COLO829 (cell line): ENCODE measurements around the gene CLEC20A.
"Not testable (repeated sequence)": the region's sequence is repeated elsewhere in the genome, so short reads cannot be mapped to it uniquely, and the experiment has no call there.

ENCODE experiments used
- DNase-seq: peaks from one replicate; pipeline ENCODE4 v3.0.0; 2012; ENCODE audit warnings: low spot score

The CLEC20A gene

GRCh38 chr1:178529364-178530036 lies 32.7 kb upstream of the CLEC20A start:
- no peak for DNase-seq

DNA sequence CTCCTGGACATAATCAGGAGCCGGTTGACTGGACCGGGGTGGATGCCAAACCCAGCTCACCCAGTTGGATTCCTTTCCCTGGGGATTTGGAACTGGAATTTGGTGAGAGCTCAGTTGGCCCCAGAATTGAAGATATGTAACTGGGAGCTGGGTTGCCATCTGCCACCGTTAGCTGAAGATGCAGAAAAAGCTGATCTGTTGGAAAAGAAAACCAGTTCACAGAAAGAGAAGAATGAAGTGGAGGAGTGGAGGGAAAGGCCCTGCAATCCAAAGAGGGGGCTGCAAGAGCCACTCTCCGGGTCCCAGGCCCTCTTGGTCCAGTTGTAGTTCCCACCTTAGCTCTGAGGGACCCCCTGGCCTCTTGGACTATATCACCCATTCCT lies 32.2 kb upstream of the CLEC20A start:
- no peak for DNase-seq

- DNase-seq: no peak
Observed at GRCh38 chr1:178528228-178528952, 31.6 kb upstream of the CLEC20A start.

DNA sequence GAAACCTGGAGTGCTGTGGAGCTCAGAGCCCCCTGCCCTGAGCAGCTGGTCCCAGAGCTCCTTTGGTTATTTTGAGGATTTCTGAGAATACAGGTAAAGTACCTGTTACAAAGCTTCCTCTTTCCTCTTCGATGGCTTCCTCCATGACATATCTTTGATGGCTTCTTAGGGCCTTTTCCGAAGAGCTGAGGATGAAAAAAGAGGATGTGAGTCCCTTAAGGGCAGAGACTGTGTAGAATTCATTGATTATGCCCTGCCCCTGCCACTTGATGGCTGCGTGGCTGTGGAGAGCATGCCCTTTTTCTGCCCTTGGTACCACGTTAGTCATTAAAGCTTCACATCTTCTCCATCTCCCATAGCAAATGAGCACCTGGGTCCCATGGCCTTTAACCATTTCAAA lies 30.4 kb upstream of the CLEC20A start:
- no peak for DNase-seq

DNA sequence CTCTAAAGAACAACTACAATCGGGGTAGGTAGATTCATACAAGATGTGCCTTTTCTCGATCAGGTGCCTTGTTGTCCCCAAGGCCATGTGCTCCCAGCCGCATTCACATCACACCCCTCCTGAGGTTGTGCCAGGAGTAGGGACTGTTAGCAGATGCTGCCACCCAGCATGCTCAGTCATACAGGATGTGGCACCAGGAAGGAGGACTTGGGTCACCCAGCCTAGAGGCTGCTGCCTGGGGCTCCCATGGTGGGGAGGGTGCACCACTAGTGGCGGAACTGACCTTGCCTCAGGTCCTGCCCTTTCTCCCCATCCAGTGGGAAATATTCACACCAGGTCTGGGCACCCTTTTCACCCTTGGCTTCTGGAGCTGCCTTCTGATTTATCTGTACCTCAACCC lies 24.5 kb upstream of the CLEC20A start:
- DNase-seq: no peak

GRCh38 chr1:178520803-178521202 lies 24.0 kb upstream of the CLEC20A start:
- DNase-seq: no peak

DNA sequence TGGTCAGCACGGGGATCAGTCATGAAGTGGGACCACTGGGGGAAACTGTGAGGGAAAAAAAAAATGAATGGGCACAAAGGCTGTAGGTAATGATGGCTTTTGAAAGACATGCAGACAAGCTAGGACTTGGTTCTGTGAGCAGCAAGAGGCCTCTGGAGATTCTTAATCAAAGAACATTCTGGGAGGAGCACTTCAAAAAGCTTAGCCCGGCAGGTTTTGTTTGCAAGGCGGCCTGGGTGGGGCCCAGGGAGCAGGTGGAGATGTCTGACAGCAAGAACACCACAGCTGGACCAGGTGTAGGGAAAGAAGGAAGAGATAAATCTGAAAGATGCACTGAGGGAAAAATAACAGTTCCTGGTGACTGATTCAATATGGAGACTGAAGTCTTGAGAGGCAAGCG lies 22.1 kb upstream of the CLEC20A start:
- DNase-seq: no peak

DNA sequence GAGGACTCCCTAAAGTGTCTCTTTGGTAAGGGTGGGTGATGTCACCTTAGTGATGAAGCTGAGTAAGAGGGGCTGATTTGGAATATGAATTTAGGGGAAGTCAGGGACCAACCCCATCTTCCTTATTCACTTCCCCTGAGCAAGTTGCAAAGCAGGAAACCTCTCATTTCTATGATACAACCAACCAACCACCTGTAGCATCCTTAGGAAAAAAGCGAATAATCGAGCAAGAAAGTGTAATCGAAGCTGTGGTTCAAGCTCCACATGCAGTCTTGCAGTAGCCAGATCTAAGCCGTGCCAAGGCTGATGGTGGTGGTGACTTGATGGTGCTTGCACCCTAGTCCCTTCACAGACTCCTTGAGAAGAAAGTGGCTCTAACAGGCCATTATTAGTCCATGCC lies 19.3 kb upstream of the CLEC20A start:
- no peak for DNase-seq

DNA sequence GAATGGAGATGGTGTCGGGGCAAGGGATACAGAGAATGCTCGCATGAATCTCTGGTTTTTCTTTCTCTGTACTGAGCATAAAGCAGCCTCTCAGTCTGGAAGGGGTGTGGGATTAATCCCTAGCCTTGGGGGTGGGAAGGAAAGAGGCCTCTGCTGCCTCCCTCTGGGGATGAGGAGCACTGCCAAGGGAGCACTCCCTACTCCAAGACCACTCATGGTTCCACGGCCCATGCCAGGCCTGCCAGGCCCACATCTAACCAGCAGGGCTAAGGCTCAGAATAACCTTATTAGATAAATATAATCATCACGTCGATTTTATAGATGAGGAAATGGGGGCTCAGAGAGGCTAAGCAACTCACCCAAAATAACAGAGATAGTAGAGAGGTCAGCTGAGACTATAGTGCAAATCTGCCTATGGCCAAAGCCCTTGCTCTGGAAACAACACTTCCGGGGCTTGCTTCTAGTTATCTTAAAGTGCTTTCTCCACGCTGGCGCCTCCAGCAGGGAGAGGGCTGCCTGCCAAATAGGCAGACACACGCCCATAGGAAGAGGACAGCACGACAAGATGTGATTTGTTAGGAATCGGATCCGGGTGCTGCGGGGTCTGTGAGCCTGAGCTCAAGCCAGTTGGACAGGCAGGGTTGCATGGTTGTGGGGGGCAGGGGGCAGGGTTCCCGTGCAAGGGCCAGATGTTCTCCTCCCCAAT lies 16.7 kb upstream of the CLEC20A start:
- DNase-seq: no peak

DNA sequence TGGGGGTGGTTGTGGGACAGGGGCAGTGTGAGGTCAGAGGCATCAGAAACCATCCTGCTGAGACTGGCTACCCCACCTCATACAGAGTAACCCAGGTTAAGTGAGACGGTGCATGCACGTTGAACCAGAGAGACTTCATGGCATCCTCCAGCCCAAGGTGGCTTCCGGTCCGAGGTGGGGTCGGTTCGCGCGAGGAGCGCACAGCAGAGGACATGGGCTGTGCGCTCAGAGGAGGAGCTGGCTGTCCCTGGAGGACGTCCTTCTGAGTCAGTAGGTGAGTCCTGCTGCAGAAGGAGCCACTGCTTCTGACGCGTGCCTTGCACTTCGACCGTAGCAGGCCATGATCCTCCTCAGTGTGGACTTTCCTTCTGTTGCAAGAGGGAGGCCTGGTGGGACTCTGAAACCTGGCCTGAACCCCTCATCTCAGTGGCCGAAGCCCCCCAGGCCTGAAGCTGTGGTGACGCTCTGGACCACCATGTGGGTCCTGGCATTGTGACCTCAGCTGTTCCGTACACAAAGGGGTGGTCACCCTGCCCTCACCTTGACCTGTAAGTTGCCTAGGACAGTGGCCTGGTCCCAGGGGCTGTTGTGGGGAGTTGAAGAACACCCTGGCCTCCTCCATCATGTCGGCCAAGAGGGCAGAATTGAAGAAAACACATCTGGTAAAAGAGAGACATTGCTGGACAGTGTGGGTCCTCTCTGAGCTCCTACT lies 16.0 kb upstream of the CLEC20A start, which contains the start of gene TEX35:
TSS of gene TEX35 (plus strand) at position 544 of the 712 bp plus-strand sequence. CDS start at position 624, 80 bp downstream.
- no peak for DNase-seq

DNA sequence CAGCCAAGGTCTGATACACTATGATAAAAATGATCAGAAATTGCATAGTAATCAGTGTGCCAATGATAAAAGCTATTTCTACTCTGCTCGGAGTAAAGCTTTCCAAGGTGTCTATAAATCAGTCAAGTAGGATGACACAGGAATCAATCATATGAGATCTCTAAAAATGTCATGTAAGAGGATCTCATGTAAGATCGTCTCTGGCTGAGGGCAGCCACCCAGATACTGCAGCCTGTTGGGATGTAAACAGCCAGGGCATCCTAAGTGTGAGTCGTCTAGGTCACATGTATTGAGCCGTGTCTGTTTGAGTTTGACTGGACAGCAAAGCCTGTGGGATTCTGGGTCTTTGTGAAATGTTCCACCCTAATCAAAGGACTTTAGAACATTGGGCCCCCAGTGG lies 13.4 kb upstream of the CLEC20A start:
- DNase-seq: no peak

DNA sequence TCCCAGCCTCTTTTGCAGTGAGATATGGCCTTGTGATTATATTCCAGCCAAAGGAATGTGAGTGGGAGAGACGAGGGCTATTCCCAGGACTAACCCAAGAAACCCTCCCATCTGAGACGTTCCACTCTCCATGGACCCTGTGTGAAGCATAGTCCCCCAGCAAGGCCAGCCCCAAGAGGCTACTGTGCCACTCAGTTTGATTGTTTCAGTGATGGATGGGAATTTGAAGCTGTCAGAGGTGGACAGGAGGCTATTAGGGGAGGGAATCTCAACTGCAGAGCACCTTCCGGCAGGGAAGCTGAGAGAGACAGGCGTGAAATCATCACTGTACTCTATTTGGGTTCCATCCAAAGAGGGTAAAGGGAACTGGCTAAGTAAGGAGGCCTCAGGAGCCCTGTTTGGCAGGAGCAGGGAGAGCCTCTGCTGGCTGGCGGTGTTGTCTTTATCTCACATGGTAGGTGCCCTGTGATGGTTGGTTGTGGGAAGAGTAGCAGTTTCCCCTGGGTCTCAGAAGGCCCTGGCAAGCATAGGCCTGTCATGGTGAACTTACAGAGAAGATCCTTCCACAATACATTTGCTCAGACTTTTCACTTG lies 12.7 kb upstream of the CLEC20A start:
- no peak for DNase-seq

GRCh38 chr1:178506669-178507068 lies 9.9 kb upstream of the CLEC20A start:
- no peak for DNase-seq

- DNase-seq: no peak
Observed at GRCh38 chr1:178506177-178506576, 9.4 kb upstream of the CLEC20A start.

DNA sequence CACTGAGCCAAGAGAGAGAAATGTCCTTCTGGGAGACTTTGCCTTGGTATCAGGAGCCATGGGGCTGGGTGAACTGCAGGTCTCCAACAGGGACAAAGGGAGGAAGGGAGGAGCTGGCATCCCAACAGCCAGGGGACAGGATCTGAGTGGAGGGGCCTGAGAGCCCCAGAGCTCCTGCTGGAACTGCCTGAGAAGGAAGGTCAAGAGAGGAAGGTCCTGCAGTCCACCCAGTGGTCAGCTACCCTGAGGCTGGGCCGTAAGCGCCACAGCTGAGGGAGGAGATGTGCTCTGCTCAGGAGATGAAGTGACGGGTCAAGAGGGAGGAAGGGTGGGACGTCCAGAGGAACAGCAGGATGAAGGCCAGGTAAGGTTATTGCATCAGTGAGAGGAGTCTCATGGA lies 7.5 kb upstream of the CLEC20A start:
- no peak for DNase-seq

DNA sequence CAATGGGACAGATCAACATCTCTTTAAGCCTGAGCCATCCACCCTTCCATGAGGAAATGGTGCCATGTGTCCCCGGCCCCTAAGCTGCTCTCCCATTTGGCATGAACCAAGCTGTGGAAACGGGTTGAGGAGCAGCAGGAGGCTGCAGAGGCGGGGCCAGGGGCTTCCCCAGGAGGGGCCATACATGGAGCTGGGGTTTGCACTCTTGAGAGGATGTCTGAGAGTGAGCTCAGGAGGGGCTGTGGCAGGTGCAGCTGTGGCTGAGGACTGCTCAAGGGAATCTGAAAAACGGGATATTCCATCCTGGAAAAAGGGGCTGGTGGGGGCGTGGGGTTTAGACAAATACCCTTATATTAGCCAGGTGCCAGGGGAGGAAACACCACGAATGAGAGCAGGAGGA lies 7.1 kb upstream of the CLEC20A start:
- no peak for DNase-seq

- not testable (repeated sequence) for DNase-seq
Observed at GRCh38 chr1:178503316-178503715, 6.6 kb upstream of the CLEC20A start.

DNA sequence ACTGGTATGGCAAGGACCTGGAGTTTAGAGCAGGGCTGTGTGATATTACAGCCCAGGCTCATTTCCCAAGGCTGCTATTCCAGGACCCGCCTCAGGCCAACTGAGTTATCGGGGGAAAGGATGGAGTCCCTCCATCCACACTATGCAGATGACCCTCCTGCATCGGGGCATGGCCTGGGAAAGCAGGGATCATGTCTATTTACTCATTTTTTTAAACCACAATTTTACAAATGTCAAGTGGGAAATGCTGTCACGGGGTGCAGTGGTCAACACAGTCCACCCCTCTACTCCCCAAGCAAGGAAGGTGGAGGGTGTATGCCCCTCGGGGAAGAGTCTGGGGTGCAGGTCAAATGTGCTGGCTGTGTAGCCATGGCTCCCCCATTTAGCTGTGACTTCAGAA lies 6.1 kb upstream of the CLEC20A start:
- no peak for DNase-seq

- no peak for DNase-seq
Observed at GRCh38 chr1:178502330-178502714, 5.6 kb upstream of the CLEC20A start.

DNA sequence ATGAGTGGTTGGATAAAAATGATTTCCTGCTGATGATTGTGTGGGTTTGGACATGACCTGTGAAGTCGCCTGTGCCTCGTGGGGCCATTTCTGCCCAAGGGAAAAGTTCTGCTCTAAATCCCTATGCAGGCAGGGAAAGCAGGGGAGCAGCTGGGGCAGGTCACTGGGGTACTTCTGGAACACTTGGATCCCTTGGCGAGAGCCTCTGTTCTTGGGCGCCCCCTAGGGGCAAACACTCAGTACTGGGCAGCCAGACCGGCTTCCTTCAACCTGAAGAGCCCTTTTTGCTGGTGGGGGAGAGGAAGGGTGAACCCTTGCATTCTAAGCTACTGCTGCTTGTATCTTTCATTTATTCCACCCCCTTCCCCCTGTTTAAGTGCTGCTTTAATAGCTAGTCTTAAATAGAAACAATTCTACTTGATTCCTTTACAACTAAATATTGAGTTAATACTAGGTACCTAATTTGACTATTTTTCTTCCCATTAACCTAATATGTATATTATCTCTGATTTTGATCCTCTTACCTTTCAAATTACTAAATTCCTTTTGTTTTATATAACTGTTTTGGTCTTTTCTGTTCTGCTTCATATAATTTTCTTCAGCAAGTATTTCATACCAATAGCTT lies 5.1 kb upstream of the CLEC20A start:
- DNase-seq: peak; percentile 83

- DNase-seq: no peak
Observed at GRCh38 chr1:178500936-178501554, 4.3 kb upstream of the CLEC20A start.
